A673 (cell line): ENCODE data around the gene CGNL1. TPM values are rescaled to one million over a fixed set of nuclear protein-coding genes. Genes with fewer than 3 reads are reported as not detected.

Experiments used
- BruUV-seq: library from RNA; stranded (reverse); fragments of 400-500 nt; replicated peaks from 2 replicates; lab custom pipeline; 2021; lab: Mats Ljungman, UMichigan
- CTCF ChIA-PET: fragments of 300-600 bp; sonication (Branson Sonifier 250); formaldehyde crosslinking; loops from one replicate; lab custom pipeline; 2022; ENCODE audit warnings: antibody characterized with exemption; lab: Charles Lee
- POLR2A ChIA-PET: fragments of 300-600 bp; sonication (Branson Sonifier 250); formaldehyde crosslinking; loops from one replicate; lab custom pipeline; 2022; ENCODE audit warnings: antibody characterized with exemption; ENCODE audit not compliant: low non-redundant PET; lab: Charles Lee
- DNase-seq: peaks from one replicate; pipeline ENCODE4 v3.0.0-alpha.2; 2015; ENCODE audit warnings: low spot score
- H3K27ac ChIP-seq: fragments of 200-600 bp; sonication (generic); 2 replicates; pipeline ENCODE4 v1.5.1; 2016; ENCODE audit warnings: mixed run types, low read depth, mild to moderate bottlenecking, mixed read lengths, antibody characterized with exemption, low read length; ENCODE audit not compliant: poor library complexity, severe bottlenecking
- H3K27me3 ChIP-seq: fragments of 200-600 bp; sonication (generic); replicated peaks from 2 replicates; pipeline ENCODE4 v1.6.1; 2017; ENCODE audit warnings: mixed run types, low read depth, mild to moderate bottlenecking, mixed read lengths, antibody characterized with exemption, low read length; ENCODE audit not compliant: insufficient read depth, poor library complexity
- H3K36me3 ChIP-seq: fragments of 200-600 bp; sonication (generic); 2 replicates; pipeline ENCODE4 v1.6.1; 2016; ENCODE audit warnings: mixed run types, mild to moderate bottlenecking, mixed read lengths, antibody characterized with exemption, low read length; ENCODE audit not compliant: insufficient read depth, poor library complexity, severe bottlenecking
- H3K4me1 ChIP-seq: fragments of 200-600 bp; sonication (generic); 2 replicates; pipeline ENCODE4 v1.6.1; 2017; ENCODE audit warnings: mixed run types, mild to moderate bottlenecking, mixed read lengths, antibody characterized with exemption, low read length; ENCODE audit not compliant: insufficient read depth, poor library complexity, severe bottlenecking
- H3K4me3 ChIP-seq: fragments of 200-600 bp; sonication (generic); 2 replicates; pipeline ENCODE4 v1.5.1; 2016; ENCODE audit warnings: low read depth, mixed run types, mild to moderate bottlenecking, mixed read lengths, low read length; ENCODE audit not compliant: poor library complexity, severe bottlenecking
- H3K9me3 ChIP-seq: fragments of 200-600 bp; sonication (generic); 2 replicates; pipeline ENCODE4 v1.6.1; 2016; ENCODE audit warnings: mixed run types, low read depth, mild to moderate bottlenecking, mixed read lengths, antibody characterized with exemption, low read length; ENCODE audit not compliant: poor library complexity, severe bottlenecking
- CTCF ChIP-seq: fragments of 300-800, 200-600 bp; sonication (generic); conservative IDR thresholded peaks from 2 replicates; pipeline ENCODE4 v1.5.1; 2017; ENCODE audit warnings: low read depth, mild to moderate bottlenecking, antibody characterized with exemption, low read length, moderate library complexity, mixed read lengths
- EZH2 ChIP-seq: fragments of 200-600 bp; sonication (generic); IDR thresholded peaks from 2 replicates; pipeline ENCODE4 v1.6.1; 2017; ENCODE audit warnings: borderline replicate concordance, low read depth, mild to moderate bottlenecking, mixed read lengths, antibody characterized with exemption, low read length; ENCODE audit not compliant: poor library complexity, severe bottlenecking
- intact Hi-C: fragments of 100-400 bp; cut with micrococcal nuclease; formaldehyde crosslinking; loops from one replicate; pipeline ENCODE4 v1.10.0; 2022; ENCODE audit not compliant: unreplicated experiment
- total RNA-seq: library from RNA; stranded (reverse); gene quantifications from 2 replicates; pipeline ENCODE4 v1.2.3, GENCODE V29; 2021

CGNL1 gene
- total RNA-seq, 1 experiment from 2014 or later = 0.58 TPM

- H3K9me3 ChIP-seq = no peaks in the 10 kb centered on the region
- no TSS peak for BruUV-seq
- H3K27ac ChIP-seq = no peak overlapping the region
- no peaks in the 10 kb centered on the region for H3K27me3 ChIP-seq
- ChIA-PET POLR2A (no interaction called here), CTCF (no interaction called here)
- H3K36me3 ChIP-seq = no peaks in the 10 kb centered on the region
- H3K4me3 ChIP-seq = no peak overlapping the region
- TF ChIP-seq CTCF (no peak), EZH2 (no peak)
- no peaks in the 10 kb centered on the region for H3K4me1 ChIP-seq
- intact Hi-C loops = no loop called here
- no peak for DNase-seq
Measured at GRCh38 chr15:57367556-57367955, 8.7 kb upstream of the CGNL1 start.

- DNase-seq = no peak
Measured at GRCh38 chr15:57370929-57371328, 5.4 kb upstream of the CGNL1 start.

GRCh38 chr15:57373251-57373881, 2.9 kb upstream of the CGNL1 start:
- no peak for TF ChIP-seq CTCF
- TF ChIP-seq EZH2 = no peak
- Histone ChIP-seq H3K4me3 (no peak overlapping the region), H3K27ac (no peak overlapping the region), H3K36me3 (no peaks in the 10 kb centered on the region), H3K27me3 (peaks cover 8% of the 10 kb centered on the region), H3K9me3 (no peaks in the 10 kb centered on the region), H3K4me1 (no peaks in the 10 kb centered on the region)
- no peak for DNase-seq
- ChIA-PET CTCF (no interaction called here), POLR2A (no interaction called here)
- intact Hi-C loops = no loop called here
- no TSS peak for BruUV-seq

More at GRCh38 chr15:57370929-57371328, 5.4 kb upstream of the CGNL1 start:
- H3K27me3 ChIP-seq = peaks cover 3% of the 10 kb centered on the region
- no peaks in the 10 kb centered on the region for H3K9me3 ChIP-seq
- CTCF ChIA-PET = no interaction called here
- intact Hi-C loops = no loop called here
- no peaks in the 10 kb centered on the region for H3K4me1 ChIP-seq
- BruUV-seq = no TSS peak
- no peaks in the 10 kb centered on the region for H3K36me3 ChIP-seq
- POLR2A ChIA-PET = no interaction called here
- no peak overlapping the region for H3K4me3 ChIP-seq
- no peak overlapping the region for H3K27ac ChIP-seq
- no peak for TF ChIP-seq EZH2
- TF ChIP-seq CTCF = no peak
